H1 (cell line): ENCODE measurements around the gene FAM174B. TPM values are rescaled to one million over a fixed set of nuclear protein-coding genes. Genes with fewer than 3 reads are reported as not detected.

ENCODE experiments used
- BRCA1 ChIP-seq: IDR thresholded peaks from 2 replicates; pipeline ENCODE4 v1.6.1; 2012; ENCODE audit warnings: low read depth, low read length, improper control_type of control experiment
- KDM5A ChIP-seq: fragments of 200-600 bp; IDR thresholded peaks from 2 replicates; pipeline ENCODE4 v1.7.1; 2012; ENCODE audit warnings: mild to moderate bottlenecking, low read length, inconsistent platforms, mixed read lengths
- MAX ChIP-seq: IDR thresholded peaks from 2 replicates; pipeline ENCODE4 v1.6.1; 2012; ENCODE audit warnings: inconsistent platforms
- POLR2AphosphoS5 ChIP-seq: IDR thresholded peaks from 2 replicates; pipeline ENCODE4 v1.6.1; 2011; ENCODE audit warnings: low read depth, low read length
- RNF2 ChIP-seq: fragments of 200-900, 300-1000 bp; sonication (generic); IDR thresholded peaks from 2 replicates; pipeline ENCODE4 v1.7.1; 2016; ENCODE audit warnings: borderline replicate concordance, low read depth, mild to moderate bottlenecking, antibody characterized with exemption, low read length; ENCODE audit not compliant: poor library complexity, severe bottlenecking; ENCODE audit errors: missing control alignments
- SIN3A ChIP-seq, 2 experiments: IDR thresholded peaks in 1 of 2; conservative IDR thresholded peaks in 1 of 2; 2 replicates each; pipeline ENCODE4 v1.6.1; 2011 to 2012; ENCODE audit warnings: low read length in 2 of 2, improper control_type of control experiment in 1 of 2, low read depth in 1 of 2, mild to moderate bottlenecking in 1 of 2
- SP1 ChIP-seq: IDR thresholded peaks from 2 replicates; pipeline ENCODE4 v1.6.1; 2011; ENCODE audit warnings: low read depth, low read length
- polyA plus RNA-seq, 7 experiments: library from polyadenylated mRNA; depleted of rRNA in 3 of 7; stranded (reverse) in 5 of 7; unstranded in 2 of 7; fragments of >200 nt in 5 of 7; fragments of 200-250 nt in 2 of 7; gene quantifications; 1 replicate in 5 of 7; 2 replicates in 1 of 7; 4 replicates in 1 of 7; pipeline versions ENCODE4 v1.2.1 to v1.2.3, GENCODE V29; 2011 to 2013; ENCODE audit warnings: missing spikeins in 2 of 7, mixed read lengths in 2 of 7
- total RNA-seq: library from RNA; stranded (reverse); fragmentation: NEBNext Ultra II Directional; extraction: Animal tissue kit (Norgen Biotek cat#: 25700); gene quantifications from 2 replicates; pipeline ENCODE4 v1.2.1, GENCODE V29; 2021

Gene FAM174B
- total and polyA plus RNA-seq, 2 of the 8 experiments (the other 6 are each of a cell fraction or from before 2014, with no cell fraction given) = 9.3 to 35.2 TPM

GRCh38 chr15:92653366-92653765 is 2.2 kb downstream of the FAM174B start (continued):
- TF ChIP-seq POLR2AphosphoS5 = no peak
- no peak for TF ChIP-seq SP1
- no peak for TF ChIP-seq MAX
- no peak for TF ChIP-seq RNF2
- no peak for TF ChIP-seq BRCA1
- TF ChIP-seq KDM5A = no peak
- no peak for TF ChIP-seq SIN3A (conservative IDR thresholded peaks at IDR 0.05 in 1 of 2, IDR thresholded peaks at IDR 0.05 in 1 of 2; ENCODE audit: low read depth in 1 of 2, low read length in 2 of 2)
